ENCODE measurements around the gene ABITRAM.

DNA sequence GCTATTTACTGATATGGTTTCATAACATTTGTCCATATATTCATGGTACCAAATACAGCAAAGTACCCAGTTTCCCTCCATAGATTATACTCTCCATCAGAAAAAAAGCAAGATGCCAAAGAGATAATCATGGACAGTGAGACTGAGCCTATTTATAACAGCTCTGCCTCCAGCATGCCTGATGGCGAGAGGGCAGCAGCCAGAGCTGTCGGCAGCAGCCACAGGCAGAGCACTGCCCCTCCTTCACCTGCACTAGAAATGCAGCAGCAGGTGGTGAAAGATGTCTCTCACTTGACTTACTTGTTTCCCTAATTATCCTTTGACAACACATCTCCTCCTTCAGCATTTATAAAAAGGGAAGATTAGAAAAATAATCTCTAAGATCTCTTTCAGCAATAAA, 46.7 kb downstream of the ABITRAM start:
- TF ChIP-seq, protein P1, sequence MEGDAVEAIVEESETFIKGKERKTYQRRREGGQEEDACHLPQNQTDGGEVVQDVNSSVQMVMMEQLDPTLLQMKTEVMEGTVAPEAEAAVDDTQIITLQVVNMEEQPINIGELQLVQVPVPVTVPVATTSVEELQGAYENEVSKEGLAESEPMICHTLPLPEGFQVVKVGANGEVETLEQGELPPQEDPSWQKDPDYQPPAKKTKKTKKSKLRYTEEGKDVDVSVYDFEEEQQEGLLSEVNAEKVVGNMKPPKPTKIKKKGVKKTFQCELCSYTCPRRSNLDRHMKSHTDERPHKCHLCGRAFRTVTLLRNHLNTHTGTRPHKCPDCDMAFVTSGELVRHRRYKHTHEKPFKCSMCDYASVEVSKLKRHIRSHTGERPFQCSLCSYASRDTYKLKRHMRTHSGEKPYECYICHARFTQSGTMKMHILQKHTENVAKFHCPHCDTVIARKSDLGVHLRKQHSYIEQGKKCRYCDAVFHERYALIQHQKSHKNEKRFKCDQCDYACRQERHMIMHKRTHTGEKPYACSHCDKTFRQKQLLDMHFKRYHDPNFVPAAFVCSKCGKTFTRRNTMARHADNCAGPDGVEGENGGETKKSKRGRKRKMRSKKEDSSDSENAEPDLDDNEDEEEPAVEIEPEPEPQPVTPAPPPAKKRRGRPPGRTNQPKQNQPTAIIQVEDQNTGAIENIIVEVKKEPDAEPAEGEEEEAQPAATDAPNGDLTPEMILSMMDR (IDR thresholded peaks at IDR 0.05; ENCODE audit: insufficient read depth, low read length), result no peak
- TF ChIP-seq POLR2AphosphoS5 (IDR thresholded peaks at IDR 0.05; ENCODE audit: low read depth) (no peak), GABPA (IDR thresholded peaks at IDR 0.05; ENCODE audit: low read depth) (no peak), SPI1 (IDR thresholded peaks at IDR 0.05; ENCODE audit: borderline replicate concordance, low read depth) (no peak)
- TF ChIP-seq, protein P2, sequence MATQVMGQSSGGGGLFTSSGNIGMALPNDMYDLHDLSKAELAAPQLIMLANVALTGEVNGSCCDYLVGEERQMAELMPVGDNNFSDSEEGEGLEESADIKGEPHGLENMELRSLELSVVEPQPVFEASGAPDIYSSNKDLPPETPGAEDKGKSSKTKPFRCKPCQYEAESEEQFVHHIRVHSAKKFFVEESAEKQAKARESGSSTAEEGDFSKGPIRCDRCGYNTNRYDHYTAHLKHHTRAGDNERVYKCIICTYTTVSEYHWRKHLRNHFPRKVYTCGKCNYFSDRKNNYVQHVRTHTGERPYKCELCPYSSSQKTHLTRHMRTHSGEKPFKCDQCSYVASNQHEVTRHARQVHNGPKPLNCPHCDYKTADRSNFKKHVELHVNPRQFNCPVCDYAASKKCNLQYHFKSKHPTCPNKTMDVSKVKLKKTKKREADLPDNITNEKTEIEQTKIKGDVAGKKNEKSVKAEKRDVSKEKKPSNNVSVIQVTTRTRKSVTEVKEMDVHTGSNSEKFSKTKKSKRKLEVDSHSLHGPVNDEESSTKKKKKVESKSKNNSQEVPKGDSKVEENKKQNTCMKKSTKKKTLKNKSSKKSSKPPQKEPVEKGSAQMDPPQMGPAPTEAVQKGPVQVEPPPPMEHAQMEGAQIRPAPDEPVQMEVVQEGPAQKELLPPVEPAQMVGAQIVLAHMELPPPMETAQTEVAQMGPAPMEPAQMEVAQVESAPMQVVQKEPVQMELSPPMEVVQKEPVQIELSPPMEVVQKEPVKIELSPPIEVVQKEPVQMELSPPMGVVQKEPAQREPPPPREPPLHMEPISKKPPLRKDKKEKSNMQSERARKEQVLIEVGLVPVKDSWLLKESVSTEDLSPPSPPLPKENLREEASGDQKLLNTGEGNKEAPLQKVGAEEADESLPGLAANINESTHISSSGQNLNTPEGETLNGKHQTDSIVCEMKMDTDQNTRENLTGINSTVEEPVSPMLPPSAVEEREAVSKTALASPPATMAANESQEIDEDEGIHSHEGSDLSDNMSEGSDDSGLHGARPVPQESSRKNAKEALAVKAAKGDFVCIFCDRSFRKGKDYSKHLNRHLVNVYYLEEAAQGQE (IDR thresholded peaks at IDR 0.05; ENCODE audit: insufficient replicate concordance, low read depth), result no peak

Data from HL-60 (cell line).